DND-41 (cell line): ENCODE results near the gene ANAPC5.
"Not testable (repeated sequence)": the region's sequence is repeated elsewhere in the genome, so short reads cannot be mapped to it uniquely, and the experiment has no call there.

Experiments used
- ATAC-seq: fragments of 200-7000 bp; cut with Tn5 transposase; 3 replicates; pipeline ENCODE4 v1.9.1; 2021; ENCODE audit warnings: low read depth; ENCODE audit not compliant: insufficient read depth
- DNase-seq: peaks from one replicate; pipeline ENCODE4 v3.0.0-alpha.2; 2020
- H2AFZ ChIP-seq: 2 replicates; pipeline ENCODE4 v1.6.0; 2012; ENCODE audit warnings: low read depth, low read length
- H3K27ac ChIP-seq: 2 replicates; pipeline ENCODE4 v1.5.1; 2012; ENCODE audit warnings: low read length, inconsistent platforms
- H3K27me3 ChIP-seq: fragments of 200-600 bp; sonication (generic); 2 replicates; pipeline ENCODE4 v1.6.0; 2012; ENCODE audit warnings: low read length, mild to moderate bottlenecking, inconsistent platforms; ENCODE audit not compliant: insufficient read depth, poor library complexity
- H3K36me3 ChIP-seq: 2 replicates; pipeline ENCODE4 v1.5.1; 2012; ENCODE audit warnings: low read length, inconsistent platforms; ENCODE audit not compliant: insufficient read depth
- H3K4me1 ChIP-seq: 2 replicates; pipeline ENCODE4 v1.5.1; 2012; ENCODE audit warnings: mild to moderate bottlenecking, low read length; ENCODE audit not compliant: insufficient read depth
- H3K4me2 ChIP-seq: 2 replicates; pipeline ENCODE4 v1.6.0; 2012; ENCODE audit warnings: mild to moderate bottlenecking, moderate library complexity, low read length, inconsistent platforms; ENCODE audit not compliant: insufficient read depth
- H3K4me3 ChIP-seq, 2 experiments: fragments of 200-600 bp in 1 of 2; shearing (Covaris generic) in 1 of 2; 2 replicates each; pipeline ENCODE4 v1.5.1; 2012 to 2016; ENCODE audit warnings: inconsistent platforms in 2 of 2, low read length in 2 of 2, mild to moderate bottlenecking in 2 of 2, low read depth in 1 of 2, moderate library complexity in 1 of 2
- H3K79me2 ChIP-seq: 2 replicates; pipeline ENCODE4 v1.6.0; 2012; ENCODE audit warnings: low read length, inconsistent platforms; ENCODE audit not compliant: insufficient read depth
- H3K9ac ChIP-seq: 2 replicates; pipeline ENCODE4 v1.6.0; 2012; ENCODE audit warnings: low read depth, mild to moderate bottlenecking, inconsistent platforms, low read length, moderate library complexity
- H3K9me3 ChIP-seq: 2 replicates; pipeline ENCODE4 v1.5.1; 2012; ENCODE audit warnings: low read length, moderate library complexity, mild to moderate bottlenecking, inconsistent platforms; ENCODE audit not compliant: insufficient read depth, severe bottlenecking
- H4K20me1 ChIP-seq: 2 replicates; pipeline ENCODE4 v1.6.0; 2012; ENCODE audit warnings: low read length; ENCODE audit not compliant: insufficient read depth
- EZH2 ChIP-seq: IDR thresholded peaks from 3 replicates; pipeline ENCODE4 v1.6.1; 2012; ENCODE audit warnings: borderline replicate concordance, low read depth, mild to moderate bottlenecking, moderate library complexity, low read length, inconsistent platforms; ENCODE audit not compliant: severe bottlenecking
- TF ChIP-seq, protein P1 (sequence below): IDR thresholded peaks from 2 replicates; pipeline ENCODE4 v1.5.1; 2012; ENCODE audit warnings: borderline replicate concordance, low read length, moderate library complexity, mild to moderate bottlenecking; ENCODE audit not compliant: poor library complexity, severe bottlenecking; ENCODE audit errors: extremely low read depth

The ANAPC5 gene

DNA sequence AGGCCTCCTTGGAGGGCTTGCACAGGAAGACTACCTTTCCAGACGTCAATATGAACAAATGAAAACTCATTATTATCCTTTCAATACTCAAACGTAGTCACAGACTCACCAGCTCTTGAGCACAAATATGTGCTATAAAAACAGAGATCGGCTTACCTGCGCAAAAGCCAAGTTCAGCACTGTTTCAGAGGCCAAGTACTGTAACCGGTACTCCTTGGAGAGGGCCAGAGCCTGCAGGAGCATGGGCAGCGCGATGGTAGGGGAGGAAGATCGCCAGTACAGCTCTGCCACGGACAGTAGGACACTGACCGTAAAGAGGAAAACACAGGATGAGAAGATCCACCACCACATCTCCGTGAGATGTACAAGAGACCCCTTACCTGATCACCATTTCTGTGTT lies 34.1 kb downstream of the ANAPC5 start:
- Histone ChIP-seq H3K9ac (no peak overlapping the region), H3K27ac (no peak overlapping the region), H3K9me3 (no peaks in the 10 kb centered on the region), H3K4me1 (no peaks in the 10 kb centered on the region), H3K27me3 (no peaks in the 10 kb centered on the region), H2AFZ (no peak overlapping the region), H3K36me3 (peaks cover 69% of the 10 kb centered on the region), H3K79me2 (peaks cover 15% of the 10 kb centered on the region), H4K20me1 (no peaks in the 10 kb centered on the region), H3K4me2 (no peak overlapping the region), H3K4me3 (no peak overlapping the region)
- DNase-seq (no peak), ATAC-seq (no peak)
- TF ChIP-seq, protein P1, sequence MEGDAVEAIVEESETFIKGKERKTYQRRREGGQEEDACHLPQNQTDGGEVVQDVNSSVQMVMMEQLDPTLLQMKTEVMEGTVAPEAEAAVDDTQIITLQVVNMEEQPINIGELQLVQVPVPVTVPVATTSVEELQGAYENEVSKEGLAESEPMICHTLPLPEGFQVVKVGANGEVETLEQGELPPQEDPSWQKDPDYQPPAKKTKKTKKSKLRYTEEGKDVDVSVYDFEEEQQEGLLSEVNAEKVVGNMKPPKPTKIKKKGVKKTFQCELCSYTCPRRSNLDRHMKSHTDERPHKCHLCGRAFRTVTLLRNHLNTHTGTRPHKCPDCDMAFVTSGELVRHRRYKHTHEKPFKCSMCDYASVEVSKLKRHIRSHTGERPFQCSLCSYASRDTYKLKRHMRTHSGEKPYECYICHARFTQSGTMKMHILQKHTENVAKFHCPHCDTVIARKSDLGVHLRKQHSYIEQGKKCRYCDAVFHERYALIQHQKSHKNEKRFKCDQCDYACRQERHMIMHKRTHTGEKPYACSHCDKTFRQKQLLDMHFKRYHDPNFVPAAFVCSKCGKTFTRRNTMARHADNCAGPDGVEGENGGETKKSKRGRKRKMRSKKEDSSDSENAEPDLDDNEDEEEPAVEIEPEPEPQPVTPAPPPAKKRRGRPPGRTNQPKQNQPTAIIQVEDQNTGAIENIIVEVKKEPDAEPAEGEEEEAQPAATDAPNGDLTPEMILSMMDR, result no peak
- no peak for TF ChIP-seq EZH2

DNA sequence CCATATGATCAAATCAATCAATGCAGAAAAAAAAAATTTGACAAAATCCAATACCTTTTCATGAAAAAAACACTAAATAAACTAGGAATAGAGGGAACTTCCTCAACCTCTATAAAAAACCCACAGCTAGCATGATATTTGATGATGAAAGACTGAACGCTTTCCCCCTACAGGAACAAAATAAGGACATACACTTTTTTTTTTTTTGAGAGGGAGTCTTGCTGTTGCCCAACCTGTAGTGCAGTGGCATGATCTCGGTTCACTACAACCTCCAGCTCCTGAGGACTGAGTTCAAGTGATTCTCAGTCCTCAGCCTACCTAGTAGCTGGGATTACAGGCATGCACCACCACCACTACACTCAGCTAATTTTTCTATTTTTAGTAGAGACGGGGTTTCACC lies 37.8 kb downstream of the ANAPC5 start:
- no peak for TF ChIP-seq EZH2
- TF ChIP-seq, protein P1, result no peak
- Histone ChIP-seq H3K36me3 (peaks cover 74% of the 10 kb centered on the region), H4K20me1 (no peaks in the 10 kb centered on the region), H3K79me2 (peaks cover 23% of the 10 kb centered on the region), H3K27ac (no peak overlapping the region), H3K9ac (no peak overlapping the region), H3K4me1 (no peaks in the 10 kb centered on the region), H3K27me3 (no peaks in the 10 kb centered on the region), H3K4me2 (no peak overlapping the region), H3K4me3 (no peak overlapping the region), H3K9me3 (no peaks in the 10 kb centered on the region), H2AFZ (no peak overlapping the region)
- no peak for DNase-seq
- ATAC-seq, result no peak

DNA sequence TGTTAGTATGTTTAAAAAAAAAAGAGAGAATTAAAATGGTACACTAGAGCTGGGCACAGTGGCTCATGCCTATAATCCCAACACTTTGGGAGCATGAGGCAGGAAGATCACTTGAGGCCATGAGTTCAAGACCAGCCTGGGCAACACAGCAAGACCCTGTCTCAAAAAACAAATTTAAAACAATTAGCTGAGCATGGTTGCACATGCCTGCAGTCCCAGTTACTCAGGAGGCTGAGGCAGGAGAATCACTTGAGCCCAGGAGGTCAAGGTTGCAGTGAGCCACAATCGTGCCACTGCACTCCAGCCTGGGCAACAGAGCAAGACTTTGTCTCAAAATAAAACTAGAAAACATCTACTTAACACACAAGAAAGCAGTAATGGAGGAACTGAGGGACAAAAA lies 42.0 kb downstream of the ANAPC5 start:
- not testable (repeated sequence) for H3K4me1 ChIP-seq, H3K27ac ChIP-seq, H3K9ac ChIP-seq, H3K27me3 ChIP-seq, ATAC-seq, H2AFZ ChIP-seq, H3K4me3 ChIP-seq, DNase-seq, H3K4me2 ChIP-seq, H4K20me1 ChIP-seq, H3K9me3 ChIP-seq
- Histone ChIP-seq H3K79me2 (peaks cover 23% of the 10 kb centered on the region), H3K36me3 (peaks cover 59% of the 10 kb centered on the region)

DNA sequence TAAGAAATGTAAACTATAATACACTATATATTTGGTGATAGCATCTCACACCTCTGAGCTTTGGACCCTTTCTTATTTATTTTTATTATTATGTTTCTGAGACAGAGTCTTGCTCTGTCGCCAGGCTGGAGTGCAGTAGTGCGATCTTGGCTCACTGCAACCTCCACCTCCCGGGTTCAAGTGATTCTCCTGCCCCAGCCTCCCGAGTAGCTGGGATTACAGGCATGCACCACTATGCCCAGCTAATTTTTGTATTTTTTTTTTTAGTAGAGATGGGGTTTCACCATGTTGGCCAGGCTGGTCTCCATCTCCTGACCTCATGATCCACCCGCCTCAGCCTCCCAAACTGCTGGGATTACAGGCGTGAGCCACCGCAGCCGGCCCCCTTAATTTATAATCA lies 44.8 kb downstream of the ANAPC5 start:
- DNase-seq, H2AFZ ChIP-seq, H3K9ac ChIP-seq, H3K27ac ChIP-seq, H3K4me3 ChIP-seq, H4K20me1 ChIP-seq, H3K4me2 ChIP-seq, H3K79me2 ChIP-seq, H3K9me3 ChIP-seq, ATAC-seq, H3K27me3 ChIP-seq, H3K4me1 ChIP-seq: not testable (repeated sequence)
- peaks cover 42% of the 10 kb centered on the region for H3K36me3 ChIP-seq

DNA sequence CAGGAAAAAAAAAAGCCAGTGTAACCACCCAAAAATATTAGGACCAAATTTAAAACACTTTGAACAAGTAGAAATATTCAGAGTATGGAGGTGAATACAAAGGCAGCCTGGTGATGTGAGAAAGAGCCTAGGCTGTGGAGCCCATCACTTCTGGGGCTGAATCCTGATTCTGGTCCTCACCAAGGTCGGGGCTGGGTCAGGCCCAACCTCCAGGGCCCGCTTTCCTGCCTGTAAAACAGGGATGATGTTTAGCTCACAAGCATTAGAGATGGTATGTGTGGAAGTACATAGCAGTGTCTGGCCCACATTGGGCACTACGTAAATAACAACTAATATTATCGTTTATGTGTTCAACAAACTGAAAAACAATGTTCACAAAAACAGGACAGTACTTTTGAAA lies 47.9 kb downstream of the ANAPC5 start:
- no peaks in the 10 kb centered on the region for H3K9me3 ChIP-seq
- no peaks in the 10 kb centered on the region for H3K27me3 ChIP-seq
- H4K20me1 ChIP-seq, result no peaks in the 10 kb centered on the region
- no peak overlapping the region for H3K9ac ChIP-seq
- no peak overlapping the region for H2AFZ ChIP-seq
- TF ChIP-seq, protein P1, result no peak
- TF ChIP-seq EZH2, result no peak
- H3K36me3 ChIP-seq, result peaks cover 13% of the 10 kb centered on the region
- ATAC-seq, result no peak
- H3K4me3 ChIP-seq, result no peak overlapping the region
- no peak overlapping the region for H3K27ac ChIP-seq
- no peak overlapping the region for H3K4me2 ChIP-seq
- no peak for DNase-seq
- no peaks in the 10 kb centered on the region for H3K4me1 ChIP-seq
- no peaks in the 10 kb centered on the region for H3K79me2 ChIP-seq
